ENCODE results near the gene CCL15.
A peak's percentile ranks its signal among the peaks of the same experiment; 100 is the strongest.
"Not testable (repeated sequence)": the region's sequence is repeated elsewhere in the genome, so short reads cannot be mapped to it uniquely, and the experiment has no call there.

CCL15 gene, protein sequence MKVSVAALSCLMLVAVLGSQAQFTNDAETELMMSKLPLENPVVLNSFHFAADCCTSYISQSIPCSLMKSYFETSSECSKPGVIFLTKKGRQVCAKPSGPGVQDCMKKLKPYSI

DNA sequence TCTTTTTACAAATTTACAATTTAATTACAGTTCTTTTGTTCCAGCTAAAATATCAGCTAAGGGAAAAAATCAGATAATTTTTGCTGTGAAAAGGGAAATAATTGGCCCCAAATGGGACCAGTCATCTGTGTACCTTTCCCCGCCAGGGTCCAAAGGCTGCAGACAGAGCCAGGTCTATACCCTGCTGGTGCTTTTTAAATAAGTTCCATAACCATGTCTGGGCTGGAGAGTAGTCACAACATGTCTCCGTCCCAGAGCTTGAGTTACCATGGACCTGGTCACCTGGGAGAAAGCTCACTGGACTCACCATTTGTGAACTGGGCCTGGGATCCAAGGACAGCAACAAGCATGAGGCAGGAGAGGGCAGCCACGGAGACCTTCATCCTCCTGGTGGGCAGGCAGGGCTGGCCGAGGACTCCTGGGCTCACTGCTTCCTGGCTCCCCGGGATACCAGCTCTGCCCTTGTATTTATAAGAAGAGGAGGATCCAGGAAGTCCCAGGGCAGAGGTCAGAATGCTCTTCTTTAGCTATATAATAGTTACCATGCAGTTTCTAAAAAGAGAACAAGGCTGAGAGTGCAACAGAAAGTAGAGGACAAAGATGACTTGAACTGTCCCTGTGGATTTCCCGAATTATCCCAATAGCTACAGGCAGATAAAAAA is at the start of gene CCL15:
TSS of gene CCL15 (minus strand) at position 444 of the 662 bp plus-strand sequence. CDS start at position 383, 61 bp downstream.
- no peak for DNase-seq

DNA sequence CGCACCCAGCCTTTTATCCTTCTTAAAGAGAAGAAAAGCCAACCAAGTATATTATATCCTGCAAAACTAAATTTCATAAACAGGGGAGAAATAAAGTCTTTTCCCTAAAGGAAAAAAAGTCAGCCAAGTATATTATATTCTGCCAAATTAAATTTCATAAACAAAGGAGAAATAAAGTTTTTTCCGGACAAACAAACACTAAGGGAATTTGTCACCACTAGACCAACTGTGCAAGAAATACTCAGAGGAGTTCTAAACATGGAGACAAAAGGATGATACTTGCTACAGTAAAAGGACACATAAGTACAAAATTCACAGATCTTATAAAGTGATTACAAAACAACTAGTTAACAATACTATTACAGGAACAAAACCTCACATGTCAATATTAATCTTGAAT is 48.3 kb upstream of the CCL15 start:
- DNase-seq, result no peak

DNA sequence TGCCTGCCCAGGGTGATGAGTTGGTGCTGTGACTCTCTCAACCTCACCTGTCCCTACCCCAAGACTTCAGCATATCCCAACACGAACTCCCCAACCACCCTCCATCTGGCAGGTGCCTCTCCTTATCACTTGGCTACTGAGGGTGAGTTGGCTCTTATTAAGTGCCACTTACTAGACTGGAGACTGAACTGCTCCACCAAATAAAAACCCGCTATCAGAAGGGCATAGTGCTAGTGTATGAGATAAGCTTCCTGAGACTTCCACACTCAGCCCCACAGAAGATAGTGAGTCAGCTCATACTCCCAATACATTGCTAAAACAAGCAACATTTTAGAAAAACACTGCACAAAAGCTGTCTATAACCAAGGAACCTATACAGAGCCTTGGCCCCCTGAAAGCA is 46.7 kb upstream of the CCL15 start:
- DNase-seq, result no peak

DNA sequence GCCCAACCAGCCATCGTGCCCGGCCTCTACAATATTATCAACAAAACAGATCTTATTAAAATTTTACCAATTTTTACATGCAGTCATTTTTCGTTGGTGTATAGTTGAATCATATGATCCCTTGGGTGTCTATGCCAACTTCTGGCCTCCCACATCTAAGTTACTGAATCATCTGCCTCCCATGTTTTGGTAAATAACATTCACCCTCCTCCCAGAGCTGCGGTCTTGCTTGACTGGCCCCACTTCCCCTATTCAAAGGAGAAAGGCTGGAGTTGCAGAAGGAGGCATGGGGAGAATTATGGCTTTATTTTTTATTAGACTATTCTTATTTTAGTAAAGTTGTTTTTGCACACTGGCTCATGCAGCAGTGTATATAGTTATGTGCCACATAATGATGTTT is 34.9 kb upstream of the CCL15 start:
- no peak for DNase-seq

DNA sequence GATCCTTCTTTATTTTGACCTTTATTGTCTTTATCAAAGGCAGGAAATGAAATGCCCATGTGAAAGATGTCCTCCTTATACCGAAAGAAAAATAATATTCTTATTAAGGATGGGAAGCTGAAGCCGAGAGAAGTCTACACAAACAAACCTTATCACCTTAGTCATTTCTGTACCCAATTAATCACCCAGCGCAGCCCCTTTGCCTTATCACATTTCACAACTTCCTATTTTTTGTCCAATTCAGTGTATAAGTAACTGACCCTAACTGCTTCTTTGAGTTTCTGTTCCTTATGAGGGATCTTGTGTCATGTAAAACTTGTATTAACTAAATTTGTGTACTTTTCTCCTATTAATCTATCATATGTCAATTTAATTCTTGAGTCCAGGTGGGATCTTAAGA is 32.8 kb upstream of the CCL15 start:
- no peak for DNase-seq

DNA sequence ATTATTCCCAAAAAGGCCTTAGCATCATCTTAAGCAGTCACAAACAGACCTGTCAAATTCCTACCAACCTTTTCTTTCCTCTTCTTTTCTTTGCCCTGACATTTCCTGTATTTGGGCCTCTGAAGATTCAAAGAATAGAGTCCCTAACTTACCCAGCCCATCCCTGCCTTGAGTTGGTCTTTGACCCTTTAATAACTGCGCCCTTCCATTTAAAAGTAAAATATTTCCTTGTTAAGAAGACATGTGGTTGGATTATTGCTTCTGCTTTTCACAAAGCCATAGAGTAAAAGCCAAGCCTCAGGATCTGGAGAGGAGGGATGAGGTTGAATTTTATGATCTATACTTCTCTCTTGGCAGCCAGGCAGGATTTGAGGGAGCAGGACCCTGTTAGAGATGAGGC is 29.6 kb upstream of the CCL15 start:
- no peak for DNase-seq

DNA sequence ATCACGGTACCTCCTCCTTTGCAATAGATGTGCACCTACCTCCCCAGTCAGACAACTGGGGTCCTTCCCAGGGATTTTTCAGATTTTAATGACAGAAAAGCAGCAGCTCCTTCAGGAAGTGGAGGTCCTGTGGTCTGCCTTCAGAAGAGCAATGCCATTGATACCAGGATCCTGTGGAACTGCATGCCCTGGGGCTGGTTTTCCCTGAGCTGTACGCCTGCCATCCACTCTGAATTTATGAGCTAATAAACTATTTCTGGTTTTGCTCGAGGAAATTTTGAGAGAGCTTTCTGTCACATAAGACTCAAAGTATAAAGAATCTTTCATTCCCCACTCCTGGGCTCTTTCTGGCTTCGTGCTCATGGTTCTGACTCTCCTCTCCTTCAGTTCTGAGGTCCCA is 26.4 kb upstream of the CCL15 start:
- DNase-seq, result no peak

DNA sequence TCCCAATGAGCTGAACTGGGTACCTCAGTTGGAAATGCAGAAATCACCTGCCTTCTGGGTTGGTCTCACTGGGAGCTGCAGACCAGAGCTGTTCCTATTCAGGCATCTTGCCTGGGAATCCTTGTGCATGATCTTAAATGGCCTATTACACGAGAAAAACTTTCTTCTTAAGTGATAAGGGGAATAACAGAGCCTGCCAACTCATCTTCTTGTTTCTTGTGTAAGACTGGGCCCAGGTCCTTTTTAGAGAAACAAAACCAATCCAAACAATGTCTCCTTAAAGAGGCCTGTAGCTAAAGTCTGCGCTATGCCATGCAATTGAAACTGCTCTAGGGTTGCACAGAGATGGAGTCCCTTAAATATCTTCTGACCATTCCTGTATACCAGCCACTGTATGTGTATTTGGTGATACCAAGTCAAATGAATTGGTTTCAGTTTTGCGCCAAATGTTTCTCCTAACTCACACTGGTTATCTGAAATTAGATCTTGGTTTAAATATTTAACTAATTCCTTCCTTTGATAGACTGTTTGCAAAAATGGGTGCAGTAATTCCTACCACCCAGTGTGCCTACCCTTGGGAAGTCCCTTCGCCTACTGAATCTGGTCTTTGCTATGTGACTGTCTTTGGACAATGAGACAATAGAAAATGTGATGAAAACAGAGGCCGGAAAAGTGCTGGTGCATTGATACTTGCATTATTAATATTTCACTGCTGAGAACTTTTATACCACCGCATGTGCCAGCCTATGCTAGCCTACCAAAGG is 22.9 kb upstream of the CCL15 start:
- DNase-seq, result no peak

DNA sequence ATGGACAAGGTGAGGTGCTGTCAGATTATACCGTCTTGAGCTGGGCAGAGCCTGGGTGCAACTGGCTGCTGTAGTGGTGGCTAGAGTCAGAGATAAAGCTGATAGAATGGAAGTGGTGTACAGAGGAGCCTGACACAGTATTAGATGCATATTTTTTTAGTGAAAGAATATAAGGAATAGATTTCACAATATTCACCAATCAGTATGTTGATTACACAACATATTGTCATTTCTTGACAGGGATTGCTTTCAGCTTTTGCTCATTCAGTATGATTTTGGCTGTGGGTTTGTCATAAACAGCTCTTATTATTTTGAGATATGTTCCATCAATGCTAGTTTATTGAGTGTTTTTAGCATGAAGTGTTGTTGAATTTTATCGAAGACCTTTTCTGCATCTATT is 18.1 kb upstream of the CCL15 start:
- DNase-seq, result no peak

DNA sequence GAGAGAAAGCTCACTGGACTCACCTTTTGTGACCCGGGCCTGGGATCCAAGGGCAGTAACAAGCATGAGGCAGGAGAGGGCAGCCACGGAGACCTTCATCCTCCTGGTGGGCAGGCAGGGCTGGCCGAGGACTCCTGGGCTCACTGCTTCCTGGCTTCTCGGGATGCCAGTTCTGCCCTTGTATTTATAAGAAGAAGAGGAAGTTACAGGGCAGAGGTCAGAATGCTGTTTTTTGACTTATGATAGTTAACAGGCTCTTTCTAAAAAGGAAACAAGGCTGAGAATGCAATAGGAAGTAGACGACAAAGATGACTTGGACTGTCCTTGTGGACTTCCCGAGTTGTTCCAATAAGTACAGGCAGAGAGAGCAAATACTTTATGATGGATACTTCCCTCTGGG is 16.4 kb upstream of the CCL15 start, which contains the start of gene CCL23:
TSS of gene CCL23 (minus strand) at position 174 of the 400 bp plus-strand sequence. CDS start at position 99, 75 bp downstream.
- no peak for DNase-seq

DNA sequence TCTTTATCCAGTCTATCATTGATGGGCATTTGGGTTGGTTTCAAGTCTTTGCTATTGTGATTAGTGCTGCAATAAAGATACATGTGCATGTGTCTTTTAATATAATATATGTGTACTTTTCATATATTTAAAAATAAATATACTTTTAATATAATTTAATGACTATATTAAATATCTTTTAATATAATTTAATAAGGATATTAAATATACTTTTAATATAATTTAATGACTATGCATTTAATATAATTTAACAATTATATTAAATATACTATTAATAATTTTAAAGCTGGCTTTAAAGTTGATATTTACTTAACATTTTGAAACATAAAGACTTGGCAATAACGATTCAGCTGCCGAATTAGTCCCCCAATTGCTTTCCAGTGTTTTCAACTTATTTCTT is 15.2 kb upstream of the CCL15 start:
- no peak for DNase-seq

DNA sequence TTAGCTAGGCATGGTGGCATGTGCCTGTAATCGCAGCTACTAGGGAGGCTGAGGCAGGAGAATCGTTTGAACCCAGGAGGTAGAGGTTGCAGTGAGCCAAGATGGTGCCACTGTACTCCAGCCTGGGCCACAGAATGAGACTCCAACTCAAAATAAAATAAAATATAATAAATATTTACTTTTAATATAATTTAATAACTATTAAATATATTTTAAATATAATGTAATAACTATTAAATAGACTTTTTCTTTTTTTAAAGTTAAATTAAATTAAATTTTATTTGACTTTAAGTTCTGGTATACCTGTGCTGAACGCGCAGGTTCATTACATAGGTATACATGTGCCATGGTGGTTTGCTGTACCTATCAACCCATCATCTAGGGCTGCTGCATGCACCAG is 14.5 kb upstream of the CCL15 start:
- not testable (repeated sequence) for DNase-seq

DNA sequence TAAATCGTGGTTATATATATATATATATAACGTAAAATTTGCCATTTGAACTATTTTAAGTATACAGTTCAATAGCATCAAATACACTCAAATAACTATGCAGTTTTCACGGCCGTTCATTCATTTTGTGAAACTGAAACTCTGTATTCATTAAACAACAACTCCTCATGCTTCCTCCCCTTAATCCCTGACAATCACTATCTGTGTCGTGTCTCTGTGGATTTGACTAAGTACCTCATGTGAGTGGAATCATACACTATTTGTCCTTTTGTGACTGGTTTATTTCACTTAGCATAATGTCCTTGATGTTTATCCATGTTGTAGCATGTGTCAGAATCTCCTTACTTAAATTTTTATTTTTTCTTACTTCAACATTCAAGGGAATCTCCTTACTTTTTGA is 13.6 kb upstream of the CCL15 start:
- DNase-seq, result no peak

DNA sequence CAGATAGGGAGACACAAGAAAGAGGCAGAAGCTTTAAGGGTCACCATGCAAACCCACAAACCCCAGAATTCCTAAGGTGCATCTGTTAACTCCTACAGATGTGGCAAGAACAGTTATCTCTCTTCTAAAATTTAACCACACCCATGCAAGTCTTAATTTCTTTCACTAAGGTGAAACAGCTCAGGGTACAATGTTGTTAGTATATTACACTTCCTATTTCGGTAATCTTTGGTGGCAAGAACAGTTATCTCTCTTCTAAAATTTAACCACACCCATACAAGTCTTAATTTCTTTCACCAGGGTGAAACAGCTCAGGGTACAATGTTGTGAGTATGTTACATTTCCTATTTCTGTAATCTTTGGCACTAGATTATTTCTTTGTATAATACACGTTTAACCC is 9.8 kb upstream of the CCL15 start:
- DNase-seq, result no peak

DNA sequence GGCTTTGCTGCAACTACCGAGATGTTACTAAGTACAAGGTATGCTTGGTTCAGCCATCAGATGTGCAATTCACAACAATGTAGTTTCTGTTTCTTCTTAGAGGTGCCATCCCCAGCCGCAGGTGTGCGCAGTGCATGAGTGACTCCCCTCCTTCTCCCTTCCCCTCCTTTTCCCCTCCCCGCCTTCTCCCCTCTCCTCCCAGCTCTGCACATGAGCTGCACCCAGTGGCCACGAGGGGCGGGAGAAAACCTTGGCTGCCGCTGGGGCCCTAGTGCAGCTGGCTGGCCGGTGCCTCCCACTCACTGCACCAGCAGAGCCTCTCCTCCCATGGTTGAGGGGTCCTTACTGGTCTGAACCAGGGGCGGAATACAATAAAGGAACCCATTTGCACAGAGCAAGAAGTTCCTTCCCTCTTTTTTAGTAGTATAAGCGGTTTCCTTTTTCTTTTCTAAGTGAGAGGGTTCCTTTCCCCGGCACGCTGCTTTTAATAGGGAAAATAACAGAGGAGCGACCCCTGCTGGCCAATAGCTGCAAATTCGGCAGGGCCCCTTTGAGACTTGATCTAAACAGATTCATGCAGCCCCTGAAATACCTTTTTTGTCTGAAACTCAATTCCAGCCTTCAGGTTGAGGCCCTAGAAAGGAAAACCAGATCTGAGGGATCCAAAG is 7.8 kb upstream of the CCL15 start:
- DNase-seq, result peak; percentile 28

DNA sequence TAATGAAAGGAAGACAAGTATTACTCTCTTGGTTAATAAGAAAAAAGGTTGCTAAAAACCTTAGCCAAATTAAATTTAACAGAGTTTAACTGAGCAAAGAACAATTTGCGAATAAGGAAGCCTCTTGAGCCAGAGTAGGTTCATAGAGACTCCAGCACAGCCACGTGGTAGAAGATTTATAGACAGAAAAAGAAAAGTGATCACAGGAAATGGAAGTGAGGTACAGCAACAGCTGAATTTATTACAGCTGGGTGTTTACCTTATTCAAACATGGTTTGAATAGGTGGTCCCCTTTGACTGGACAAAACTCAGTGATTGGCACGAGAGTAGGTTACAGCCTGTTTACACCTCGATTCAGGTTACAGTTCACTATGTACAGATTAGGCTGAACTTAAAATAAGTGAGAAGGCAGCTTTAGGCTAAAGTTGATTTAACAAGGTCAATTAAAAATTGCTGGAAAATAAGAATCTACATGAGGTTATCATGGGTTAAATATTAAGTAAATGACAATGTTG is 3.3 kb upstream of the CCL15 start:
- no peak for DNase-seq

DNA sequence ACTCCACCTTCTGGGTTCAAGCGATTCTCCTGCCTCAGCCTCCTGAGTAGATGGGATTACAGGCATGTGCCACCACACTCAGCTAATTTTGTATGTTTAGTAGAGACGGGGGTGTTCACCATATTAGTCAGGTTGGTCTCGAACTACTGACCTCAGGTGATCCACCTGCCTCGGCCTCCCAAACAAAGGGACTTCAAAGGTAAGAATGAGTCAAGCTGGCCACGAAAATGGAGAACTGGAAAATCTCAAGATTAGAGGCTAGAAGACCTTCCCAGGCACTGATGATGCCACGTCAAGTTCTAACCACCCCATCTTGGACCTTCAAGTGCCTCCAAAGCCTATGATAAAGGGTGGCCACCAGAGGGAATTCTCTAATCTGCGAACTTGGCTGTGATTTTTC is 1.3 kb upstream of the CCL15 start:
- DNase-seq, result no peak

DNA sequence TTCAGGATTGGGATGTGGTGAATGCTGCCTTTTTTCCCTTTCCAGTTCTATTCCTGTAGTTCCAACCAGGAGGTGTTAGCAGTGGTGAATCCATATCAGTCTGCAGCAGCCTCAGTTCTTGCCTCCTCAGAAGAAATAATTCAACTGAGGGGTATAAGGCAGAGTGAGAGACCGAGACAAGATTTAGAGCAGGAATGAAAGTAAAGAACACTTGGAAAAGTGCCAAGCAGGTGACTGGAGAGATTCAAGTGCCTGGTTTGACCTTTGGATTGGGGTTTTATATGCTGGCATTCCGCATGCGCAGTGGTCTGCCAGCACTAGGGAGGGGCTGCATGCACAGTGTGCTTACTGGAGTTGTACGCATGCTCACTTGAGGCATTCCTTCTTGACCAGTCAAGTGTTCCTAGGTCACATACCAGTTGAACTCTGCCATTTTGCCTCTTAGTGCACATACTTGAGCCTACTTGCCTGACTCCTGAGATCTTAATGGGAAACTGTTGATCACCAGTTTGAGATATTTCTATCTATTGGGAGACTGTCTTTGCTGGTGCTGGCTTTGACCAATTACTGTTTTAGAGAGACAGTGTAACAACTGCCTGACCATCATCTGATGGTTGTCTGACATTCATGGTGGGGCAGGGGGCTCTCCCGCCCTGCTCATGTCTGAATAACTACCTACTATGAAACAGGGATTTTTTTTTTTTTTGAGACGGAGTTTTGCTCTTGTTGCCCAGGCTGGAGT is 680 bp upstream of the CCL15 start:
- peak; percentile 44 for DNase-seq

DNA sequence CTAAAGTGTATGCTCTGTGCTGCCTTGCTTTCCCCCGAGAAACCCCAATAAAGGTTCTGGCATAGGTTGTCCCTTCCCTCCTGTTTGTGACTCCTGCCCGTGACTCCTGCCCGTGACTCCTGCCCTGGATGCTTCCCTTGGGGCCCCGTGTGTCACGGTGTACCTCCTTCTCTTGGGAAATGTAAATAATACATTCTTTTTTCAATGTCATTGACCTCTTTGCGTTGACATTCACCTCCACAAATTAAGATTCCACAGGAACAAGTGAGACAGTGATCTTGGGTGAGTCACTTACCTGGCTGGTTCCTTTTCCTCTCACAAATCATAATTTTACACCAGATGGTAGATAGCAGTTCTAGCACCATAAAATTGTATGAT is 632 bp downstream of the CCL15 start:
- DNase-seq, result no peak

DNA sequence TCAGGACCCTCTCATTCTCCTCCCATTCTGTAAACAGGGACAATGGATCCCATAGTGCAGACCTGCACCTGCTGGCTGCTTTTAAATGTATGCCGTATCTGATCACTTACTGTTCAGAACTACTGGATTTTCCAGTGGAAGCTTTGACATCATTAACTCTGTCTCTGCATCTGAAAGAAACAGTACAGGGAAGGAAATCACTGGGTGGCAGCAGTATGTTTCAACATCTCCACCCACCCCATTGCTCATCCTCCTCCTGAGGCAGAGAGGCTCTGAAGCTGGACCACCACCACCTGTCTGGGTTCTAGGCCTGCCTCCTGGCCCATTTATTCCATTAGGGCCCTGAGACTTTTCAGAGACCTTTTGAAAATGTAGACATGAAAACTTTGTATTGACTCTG is 2.6 kb downstream of the CCL15 start:
- no peak for DNase-seq

DNA sequence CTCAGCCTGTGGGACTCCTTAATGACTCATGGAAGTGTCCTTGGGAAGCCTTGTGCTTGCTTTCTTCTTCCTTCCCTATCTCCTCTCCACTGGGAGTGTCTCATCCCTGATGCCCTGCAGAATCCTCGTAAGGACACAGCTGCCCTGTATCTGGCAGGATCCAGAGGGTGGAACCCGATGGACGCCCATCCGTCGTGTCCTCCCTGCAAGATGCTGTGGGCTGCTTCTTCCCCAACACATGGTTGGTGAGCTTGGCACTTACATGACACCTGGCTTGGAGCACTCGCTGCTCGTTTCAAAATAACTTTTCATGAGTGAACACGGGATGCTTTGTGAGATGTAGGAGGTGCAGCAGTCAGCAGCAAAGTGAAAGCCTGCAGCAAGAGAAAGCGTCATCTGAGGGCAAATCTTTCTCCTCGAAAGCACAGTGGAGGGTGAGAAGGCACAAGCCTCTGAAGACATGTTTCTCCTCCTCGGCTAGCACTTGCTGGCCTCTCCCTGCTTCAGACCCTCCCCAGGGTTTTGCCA is 3.3 kb downstream of the CCL15 start:
- no peak for DNase-seq

DNA sequence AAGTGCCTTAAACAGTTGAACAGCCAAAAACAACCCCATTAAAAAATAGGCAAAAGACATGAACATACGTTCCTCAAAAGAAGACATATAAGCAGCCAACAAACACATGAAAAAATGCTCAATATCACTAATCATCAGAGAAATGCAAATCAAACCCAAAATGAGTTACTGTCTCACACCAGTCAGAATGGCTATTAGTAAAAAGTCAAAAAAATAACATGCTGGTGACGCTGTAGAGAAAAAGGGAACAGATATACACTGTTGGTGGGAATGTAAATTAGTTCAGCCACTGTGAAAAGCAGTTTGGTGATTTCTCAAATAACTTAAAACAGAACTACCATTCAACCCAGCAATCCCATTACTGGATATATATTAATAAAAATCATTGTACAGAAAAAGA is 6.0 kb downstream of the CCL15 start:
- not testable (repeated sequence) for DNase-seq

DNA sequence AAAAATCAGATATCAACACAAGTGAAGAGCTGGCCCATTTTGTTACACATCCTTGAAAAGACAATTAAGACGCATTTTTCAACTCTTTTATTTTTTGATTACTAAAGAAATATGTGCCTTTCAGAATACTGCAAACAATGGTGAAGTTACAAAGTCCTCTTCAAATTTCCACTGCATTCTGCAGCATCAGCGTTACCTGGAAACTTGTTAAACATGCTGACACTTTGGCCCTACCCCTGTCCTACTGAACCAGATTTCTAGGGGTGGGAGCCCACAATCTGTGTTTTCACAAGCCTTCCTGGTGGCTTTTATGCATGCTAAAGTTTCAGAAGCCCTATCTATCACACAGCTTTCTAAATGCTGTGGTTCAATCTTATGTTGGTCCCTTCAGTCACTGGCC is 10.3 kb downstream of the CCL15 start:
- DNase-seq, result no peak

Data from RPMI8226 (cell line).